ENCODE data around the gene MOAP1.
"Not testable (repeated sequence)": the region's sequence is repeated elsewhere in the genome, so short reads cannot be mapped to it uniquely, and the experiment has no call there.

MOAP1 gene

GRCh38 chr14:93161411-93161940 lies 23.2 kb downstream of the MOAP1 start:
- no peak for DNase-seq
- Mint-ChIP-seq H3K27me3 (ENCODE audit: low read depth, poor library complexity) (no peaks in the 10 kb centered on the region), H3K4me3 (no peak overlapping the region), H3K4me1 (peaks cover 14% of the 10 kb centered on the region), H3K36me3 (ENCODE audit: low read depth) (no peaks in the 10 kb centered on the region), H3K9me3 (no peaks in the 10 kb centered on the region), H3K27ac (no peak overlapping the region)
- TF ChIP-seq CTCF (IDR thresholded peaks at IDR 0.05), result no peak

GRCh38 chr14:93160353-93160801 lies 24.3 kb downstream of the MOAP1 start:
- Mint-ChIP-seq H3K27me3 (ENCODE audit: low read depth, poor library complexity) (peaks cover under 1% of the 10 kb centered on the region), H3K4me1 (peaks cover 11% of the 10 kb centered on the region), H3K36me3 (ENCODE audit: low read depth) (no peaks in the 10 kb centered on the region), H3K4me3 (no peak overlapping the region), H3K27ac (no peak overlapping the region), H3K9me3 (no peaks in the 10 kb centered on the region)
- no peak for TF ChIP-seq CTCF (IDR thresholded peaks at IDR 0.05)
- no peak for DNase-seq

- H3K27ac Mint-ChIP-seq; H3K27me3 Mint-ChIP-seq (ENCODE audit: low read depth, poor library complexity); H3K4me3 Mint-ChIP-seq; H3K4me1 Mint-ChIP-seq; H3K36me3 Mint-ChIP-seq (ENCODE audit: low read depth); DNase-seq; H3K9me3 Mint-ChIP-seq: not testable (repeated sequence)
Measured at GRCh38 chr14:93159625-93160352, 24.9 kb downstream of the MOAP1 start.

- not testable (repeated sequence) for H3K4me3 Mint-ChIP-seq; H3K36me3 Mint-ChIP-seq (ENCODE audit: low read depth); H3K4me1 Mint-ChIP-seq; H3K27ac Mint-ChIP-seq; H3K27me3 Mint-ChIP-seq (ENCODE audit: low read depth, poor library complexity); DNase-seq; H3K9me3 Mint-ChIP-seq
Measured at GRCh38 chr14:93158349-93158748, 26.3 kb downstream of the MOAP1 start.

- Mint-ChIP-seq H3K4me1 (peaks cover 6% of the 10 kb centered on the region), H3K4me3 (no peak overlapping the region), H3K27ac (peak overlapping the region; percentile 29), H3K9me3 (no peaks in the 10 kb centered on the region), H3K36me3 (ENCODE audit: low read depth) (no peaks in the 10 kb centered on the region), H3K27me3 (ENCODE audit: low read depth, poor library complexity) (peaks cover 15% of the 10 kb centered on the region)
- no peak for DNase-seq
- TF ChIP-seq CTCF (IDR thresholded peaks at IDR 0.05), result no peak
Measured at GRCh38 chr14:93156693-93157369, 27.9 kb downstream of the MOAP1 start.

- Mint-ChIP-seq H3K27me3 (ENCODE audit: low read depth, poor library complexity) (peaks cover 15% of the 10 kb centered on the region), H3K36me3 (ENCODE audit: low read depth) (no peaks in the 10 kb centered on the region), H3K27ac (no peak overlapping the region), H3K9me3 (no peaks in the 10 kb centered on the region), H3K4me3 (no peak overlapping the region), H3K4me1 (peaks cover 10% of the 10 kb centered on the region)
- TF ChIP-seq CTCF (IDR thresholded peaks at IDR 0.05), result no peak
- no peak for DNase-seq
Measured at GRCh38 chr14:93155667-93156066, 29.0 kb downstream of the MOAP1 start.
